ENCODE results near the gene SNX9.
A peak's percentile ranks its signal among the peaks of the same experiment; 100 is the strongest.

SNX9 gene

GRCh38 chr6:157825243-157825904, 2.3 kb downstream of the SNX9 start:
- POLR2A ChIA-PET, result no interaction called here

DNA sequence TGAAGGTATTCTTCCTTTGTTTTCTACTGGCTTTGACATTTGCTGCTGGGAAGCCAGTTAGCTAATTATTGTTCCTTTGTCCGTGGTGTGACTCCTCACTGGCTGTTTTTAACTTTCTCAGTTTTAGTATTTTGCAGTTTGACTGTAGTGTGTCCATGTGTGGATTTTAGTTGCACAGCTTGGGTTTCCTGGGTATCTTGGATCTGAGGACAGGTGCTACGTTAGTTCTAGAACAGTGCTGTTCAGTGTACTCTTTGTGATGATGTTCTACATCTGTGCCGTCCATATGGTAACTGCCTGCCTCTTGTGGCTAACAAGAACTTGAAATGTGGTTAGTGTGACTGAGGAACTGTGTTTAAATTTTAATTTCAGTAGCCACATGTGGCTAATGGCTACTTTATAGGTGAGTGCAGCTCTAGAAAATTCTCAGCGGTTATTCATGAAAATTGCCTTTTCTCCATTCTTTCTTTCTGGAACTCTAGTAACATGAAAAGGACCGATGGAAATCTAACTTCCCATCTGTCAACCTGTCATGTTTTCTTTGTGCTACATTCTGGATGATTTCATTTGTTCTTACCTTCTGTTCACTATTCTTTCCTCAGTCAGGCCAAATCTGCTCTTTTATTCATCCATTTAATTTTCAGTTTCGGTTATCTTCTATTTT, 7.4 kb downstream of the SNX9 start:
- POLR2A ChIA-PET, result no interaction called here
- no peak for DNase-seq (ENCODE audit: low read depth, low spot score)
- no peak overlapping the region for H3K4me3 ChIP-seq (ENCODE audit: low read depth, low read length)
- CTCF ChIA-PET, result interaction anchor here (1.4 to 1.6 kb wide), 3 partner anchors 9 to 66 kb away, joined by 3 to 6 read pairs (median 4); no protein-coding TSS in a partner anchor
- TF ChIP-seq CTCF (IDR thresholded peaks at IDR 0.05; ENCODE audit: insufficient read depth, low read length, missing control alignments), result no peak

More at GRCh38 chr6:157825243-157825904, 2.3 kb downstream of the SNX9 start:
- H3K4me3 ChIP-seq (ENCODE audit: low read depth, low read length), result peak overlapping the region; percentile 15
- no peak for DNase-seq (ENCODE audit: low read depth, low spot score)
- CTCF ChIA-PET, result no interaction called here
- TF ChIP-seq CTCF (IDR thresholded peaks at IDR 0.05; ENCODE audit: insufficient read depth, low read length, missing control alignments), result no peak

DNA sequence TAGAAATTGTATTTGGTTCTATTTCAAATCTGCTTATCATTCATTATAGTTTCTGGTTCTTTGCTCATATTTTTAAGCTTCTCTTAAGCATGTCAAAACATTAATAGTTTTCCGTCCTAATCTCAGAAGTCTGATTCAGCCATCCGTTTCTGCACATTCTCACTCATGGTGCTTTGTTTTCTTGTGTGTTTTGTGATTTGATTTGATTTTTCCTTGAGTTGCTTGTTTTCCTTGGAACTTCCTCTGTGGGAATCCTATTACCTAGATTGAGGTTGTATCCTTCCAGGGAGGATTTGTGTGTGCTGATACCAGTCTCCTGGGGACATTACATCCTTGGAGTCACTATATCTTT, 7.9 kb downstream of the SNX9 start:
- no peak overlapping the region for H3K4me3 ChIP-seq (ENCODE audit: low read depth, low read length)
- no peak for TF ChIP-seq CTCF (IDR thresholded peaks at IDR 0.05; ENCODE audit: insufficient read depth, low read length, missing control alignments)
- DNase-seq (ENCODE audit: low read depth, low spot score), result no peak
- ChIA-PET CTCF (interaction anchor here (1.4 to 1.8 kb wide), 3 partner anchors 21 to 67 kb away, joined by 3 to 6 read pairs (median 4); no protein-coding TSS in a partner anchor), POLR2A (no interaction called here)

DNA sequence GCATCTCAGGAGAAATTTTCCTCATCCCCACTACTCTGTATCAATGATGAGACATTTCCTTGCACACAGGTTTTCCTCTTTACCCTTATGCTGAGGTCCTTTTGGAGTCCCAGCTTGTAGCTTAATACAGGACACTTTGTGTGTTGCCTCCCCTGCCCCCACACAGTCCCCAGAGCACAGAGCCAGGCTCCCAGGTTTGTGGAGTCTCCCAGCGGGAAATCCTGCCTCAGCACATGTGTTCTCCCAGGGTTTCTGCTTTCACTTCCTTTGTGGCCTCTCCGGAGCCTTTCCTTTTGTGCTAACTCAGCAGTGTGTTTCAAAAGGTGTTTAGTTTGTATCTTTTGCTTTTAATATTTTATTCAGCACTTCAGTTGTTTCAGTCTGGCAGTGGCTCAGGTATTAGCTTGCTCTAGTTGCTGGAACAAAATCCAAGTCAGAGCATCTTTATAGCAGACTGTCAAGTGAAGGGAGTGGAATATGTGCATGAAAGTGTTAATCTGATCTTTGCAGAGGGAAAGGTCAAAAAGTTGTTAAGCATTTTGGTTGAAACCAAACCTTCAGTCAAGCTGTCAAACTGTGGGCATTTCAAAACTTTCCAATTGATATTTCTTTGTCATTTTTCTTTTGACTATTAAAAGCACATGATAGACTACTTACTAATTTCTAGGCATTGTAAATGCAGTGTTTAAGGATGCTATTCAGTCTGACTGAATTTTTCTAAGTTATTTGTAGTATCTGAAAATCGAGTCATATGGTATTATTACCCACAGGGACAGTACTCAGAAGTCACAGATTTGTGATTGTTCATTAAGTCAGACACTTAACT, 8.6 kb downstream of the SNX9 start:
- CTCF ChIA-PET, result interaction anchor here (1.4 to 1.8 kb wide), 3 partner anchors 21 to 67 kb away, joined by 3 to 6 read pairs (median 4); no protein-coding TSS in a partner anchor
- no peak for DNase-seq (ENCODE audit: low read depth, low spot score)
- no peak for TF ChIP-seq CTCF (IDR thresholded peaks at IDR 0.05; ENCODE audit: insufficient read depth, low read length, missing control alignments)
- H3K4me3 ChIP-seq (ENCODE audit: low read depth, low read length), result no peak overlapping the region
- POLR2A ChIA-PET, result no interaction called here

DNA sequence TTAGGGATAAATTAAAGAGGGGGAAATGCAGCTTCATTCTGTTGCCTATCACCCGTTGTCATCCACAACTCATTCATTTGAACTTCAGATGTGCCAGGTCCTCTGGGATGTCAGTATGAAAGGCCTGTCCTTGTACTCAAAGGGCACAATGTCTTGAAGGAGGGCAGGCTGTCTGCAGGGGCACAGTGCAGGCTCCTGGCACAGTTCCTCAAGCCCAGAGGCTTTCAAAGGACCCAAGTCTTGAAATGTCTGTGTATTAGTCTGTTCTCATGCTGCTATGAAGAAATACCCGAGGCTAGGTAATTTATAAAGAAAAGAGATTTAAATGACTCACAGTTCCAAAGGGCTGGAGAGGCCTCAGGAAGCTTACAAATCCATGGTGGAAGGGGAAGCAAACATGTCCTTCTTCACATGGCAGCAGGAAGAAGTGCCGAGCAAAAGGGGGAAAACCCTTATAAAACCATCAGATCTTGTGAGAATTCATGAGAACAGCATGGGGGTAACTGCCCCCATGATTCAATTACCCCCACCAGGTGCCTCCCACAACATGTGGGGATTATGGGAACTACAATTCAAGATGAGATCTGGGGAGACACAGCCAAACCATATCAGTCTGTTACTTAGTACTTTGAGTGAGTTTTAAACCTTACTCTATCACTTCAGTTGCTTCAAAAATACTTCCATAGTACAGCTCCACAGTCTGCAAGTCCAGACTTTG, 9.4 kb downstream of the SNX9 start:
- ChIA-PET POLR2A (interaction anchor here (1.1 kb wide), 1 partner anchor 14 kb away, joined by 3 read pairs; no protein-coding TSS in a partner anchor), CTCF (interaction anchor here (1.8 kb wide), 1 partner anchor 41 kb away, joined by 6 read pairs; no protein-coding TSS in a partner anchor)
- no peak for TF ChIP-seq CTCF (IDR thresholded peaks at IDR 0.05; ENCODE audit: insufficient read depth, low read length, missing control alignments)
- DNase-seq (ENCODE audit: low read depth, low spot score), result no peak
- H3K4me3 ChIP-seq (ENCODE audit: low read depth, low read length), result no peak overlapping the region

Measured in AG04449 (cell line).